ENCODE measurements around the gene ELK4. TPM values are rescaled to one million over a fixed set of nuclear protein-coding genes. Genes with fewer than 3 reads are reported as not detected.

Gene ELK4
- total RNA-seq, 1 experiment from 2014 or later: 32.4 TPM

DNA sequence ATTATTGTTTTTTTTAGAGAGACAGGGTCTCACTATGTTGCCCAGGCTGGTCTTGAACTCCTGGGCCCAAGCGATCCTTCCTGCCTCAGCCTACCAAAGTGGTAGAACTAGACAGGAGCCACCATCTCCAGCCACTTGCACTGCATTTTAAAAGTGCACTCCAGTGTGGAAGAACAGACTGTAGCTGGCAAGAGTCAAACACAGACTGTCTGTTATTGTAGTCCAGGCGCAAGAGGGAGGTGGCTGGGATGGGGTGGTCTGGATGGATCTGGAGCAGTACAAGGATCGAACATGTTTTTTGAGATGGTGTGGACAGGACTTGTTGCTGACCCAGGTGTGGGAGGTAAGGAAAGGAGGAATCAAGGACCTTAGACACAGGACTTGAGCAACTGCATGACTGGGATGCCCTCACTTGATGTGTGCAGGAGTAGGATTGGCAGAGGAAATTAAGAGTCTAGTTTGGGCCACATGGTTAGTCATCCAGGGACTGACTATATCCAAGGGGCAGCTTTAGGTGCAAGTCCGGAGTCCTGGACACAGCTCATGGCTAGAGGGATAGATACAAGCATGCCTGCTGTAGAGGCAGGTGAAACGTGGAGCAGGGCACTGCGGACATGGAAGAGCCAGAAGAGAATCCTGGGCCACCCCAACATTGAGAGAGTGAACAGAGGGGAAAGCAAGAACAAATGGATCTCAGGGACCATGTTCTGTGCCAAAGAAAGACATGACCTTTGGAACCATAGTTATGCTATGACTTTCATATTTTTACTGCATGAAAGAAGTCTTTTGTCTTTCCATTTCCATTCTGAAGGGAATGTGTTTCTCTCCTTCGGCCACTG, 42.0 kb downstream of the ELK4 start:
- Histone ChIP-seq H3K27me3 (no peaks in the 10 kb centered on the region; the same call in 1 of the 2 replicates), H3K27ac (no peak overlapping the region), H3K4me1 (no peaks in the 10 kb centered on the region), H3K9me3 (replicated peaks) (no peaks in the 10 kb centered on the region), H3K4me3 (no peak overlapping the region), H3K36me3 (no peaks in the 10 kb centered on the region)
- no peak for DNase-seq

DNA sequence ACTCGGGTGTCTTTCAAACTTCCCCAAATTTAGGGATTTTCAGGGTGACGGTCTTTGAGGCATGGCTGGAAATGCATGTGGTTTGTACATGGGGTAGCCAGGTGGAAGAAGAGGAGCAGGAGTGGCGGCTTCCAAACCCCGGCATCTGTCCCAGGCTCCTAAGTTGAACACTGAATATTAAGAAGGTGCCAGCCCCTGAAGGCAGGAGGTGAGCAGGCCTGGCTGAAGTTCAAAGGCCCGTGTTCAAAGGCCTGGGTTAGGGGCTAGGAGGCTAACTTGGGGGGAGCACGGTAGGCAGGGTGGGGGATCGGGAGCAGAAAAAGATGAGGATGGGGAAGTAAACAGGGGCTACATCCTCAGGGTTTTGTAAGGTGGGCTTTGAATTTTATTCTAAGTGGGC, 42.8 kb downstream of the ELK4 start:
- Histone ChIP-seq H3K27me3 (no peaks in the 10 kb centered on the region; the same call in 1 of the 2 replicates), H3K36me3 (no peaks in the 10 kb centered on the region), H3K27ac (no peak overlapping the region), H3K4me3 (no peak overlapping the region), H3K9me3 (replicated peaks) (no peaks in the 10 kb centered on the region), H3K4me1 (no peaks in the 10 kb centered on the region)
- DNase-seq: no peak

DNA sequence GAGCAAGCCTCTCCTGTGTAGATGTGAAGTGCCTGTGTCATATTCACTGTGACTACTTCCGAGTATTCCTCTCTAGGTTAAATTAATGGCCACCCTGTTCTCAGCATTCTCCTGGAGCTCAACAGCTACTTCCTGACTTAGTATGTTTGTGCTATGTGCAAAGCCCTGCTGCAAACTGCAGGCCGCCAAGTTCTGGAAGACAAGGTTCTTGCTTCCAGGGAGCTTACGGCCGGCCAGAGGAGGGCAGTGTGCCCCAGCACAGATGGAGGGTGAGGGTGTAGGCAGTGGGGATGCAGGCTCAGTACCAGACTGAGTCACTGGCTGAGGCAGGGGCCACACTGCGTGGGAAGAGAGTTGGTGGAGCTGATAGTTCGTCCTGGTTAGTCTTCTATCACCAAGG, 43.2 kb downstream of the ELK4 start:
- H3K36me3 ChIP-seq: no peaks in the 10 kb centered on the region
- no peaks in the 10 kb centered on the region; the same call in 1 of the 2 replicates for H3K27me3 ChIP-seq
- no peak overlapping the region for H3K27ac ChIP-seq
- no peak overlapping the region for H3K4me3 ChIP-seq
- DNase-seq: peak; percentile 29 to 45
- no peaks in the 10 kb centered on the region for H3K9me3 ChIP-seq (replicated peaks)
- H3K4me1 ChIP-seq: no peaks in the 10 kb centered on the region

DNA sequence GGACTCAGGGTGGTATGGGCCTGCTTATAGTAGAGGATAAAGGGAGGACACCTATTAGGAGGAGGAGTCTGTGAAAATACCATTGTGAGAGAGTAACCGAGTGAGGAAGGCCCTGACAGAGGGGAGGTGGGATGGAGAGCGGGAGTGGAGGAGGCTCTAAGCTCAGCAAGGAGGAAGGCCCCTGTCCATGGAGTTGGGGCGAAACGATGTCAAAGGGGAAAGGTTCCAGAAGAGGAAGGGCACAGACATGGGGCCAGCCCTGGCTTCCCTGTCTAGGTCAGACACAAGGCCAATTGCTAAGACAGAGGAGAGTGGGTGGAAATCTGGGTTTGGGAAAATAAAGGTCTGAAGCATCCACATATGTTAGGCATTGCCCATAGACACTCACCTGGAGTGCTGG, 44.2 kb downstream of the ELK4 start:
- Histone ChIP-seq H3K27ac (no peak overlapping the region), H3K9me3 (replicated peaks) (no peaks in the 10 kb centered on the region), H3K27me3 (no peaks in the 10 kb centered on the region; the same call in 1 of the 2 replicates), H3K36me3 (no peaks in the 10 kb centered on the region), H3K4me3 (no peak overlapping the region), H3K4me1 (peaks cover 4% of the 10 kb centered on the region; the same call in 1 of the 2 replicates)
- no peak for DNase-seq

DNA sequence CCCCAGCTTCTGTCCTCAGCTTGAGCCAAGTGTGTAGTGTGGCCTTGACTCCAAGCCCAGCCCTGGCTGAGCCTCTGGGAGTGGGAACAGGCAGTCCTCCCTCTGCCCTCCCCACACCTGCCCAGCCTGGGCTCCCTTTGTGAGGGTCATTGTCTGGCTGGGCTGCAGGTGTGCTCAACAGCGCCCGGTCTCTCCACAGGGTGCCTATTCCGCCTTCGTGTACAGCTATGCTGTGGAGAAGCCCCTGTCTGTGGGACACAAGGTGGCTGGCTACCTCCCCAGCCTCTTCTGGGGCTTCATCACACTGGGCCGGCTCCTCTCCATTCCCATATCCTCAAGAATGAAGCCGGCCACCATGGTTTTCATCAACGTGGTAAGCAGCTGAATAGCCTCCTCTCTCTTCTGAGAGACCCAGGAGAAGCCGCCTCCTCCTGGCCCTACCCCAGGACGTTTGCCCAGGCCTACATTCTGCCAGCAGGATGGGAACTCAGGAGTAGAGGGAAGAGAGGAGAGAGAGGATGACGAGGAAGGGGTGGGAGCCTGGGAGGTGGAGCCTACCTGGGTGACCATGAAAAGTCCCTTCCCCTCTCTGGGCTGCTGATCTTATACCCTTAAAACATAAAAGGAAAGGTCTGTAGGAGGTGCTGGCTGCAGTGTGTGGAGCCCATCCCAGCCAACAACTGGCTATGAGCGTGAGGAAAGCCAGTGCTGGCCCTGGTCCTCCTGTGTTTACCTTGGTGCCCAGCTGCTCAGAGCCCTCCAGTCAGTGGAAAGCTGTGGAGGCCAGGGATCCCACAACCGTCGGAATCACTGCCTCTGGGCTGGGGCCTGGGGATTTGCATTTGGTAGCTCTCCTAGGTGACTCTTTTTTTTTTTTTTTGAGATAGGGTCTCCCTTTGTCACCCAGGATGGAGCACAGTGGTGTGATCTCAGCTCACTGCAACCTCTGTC, 45.7 kb downstream of the ELK4 start:
- H3K27ac ChIP-seq: no peak overlapping the region
- no peaks in the 10 kb centered on the region for H3K9me3 ChIP-seq (replicated peaks)
- no peak for DNase-seq
- H3K36me3 ChIP-seq: no peaks in the 10 kb centered on the region
- H3K4me3 ChIP-seq: no peak overlapping the region
- no peaks in the 10 kb centered on the region; the same call in 1 of the 2 replicates for H3K27me3 ChIP-seq
- peaks cover 7% of the 10 kb centered on the region; the same call in 1 of the 2 replicates for H3K4me1 ChIP-seq

DNA sequence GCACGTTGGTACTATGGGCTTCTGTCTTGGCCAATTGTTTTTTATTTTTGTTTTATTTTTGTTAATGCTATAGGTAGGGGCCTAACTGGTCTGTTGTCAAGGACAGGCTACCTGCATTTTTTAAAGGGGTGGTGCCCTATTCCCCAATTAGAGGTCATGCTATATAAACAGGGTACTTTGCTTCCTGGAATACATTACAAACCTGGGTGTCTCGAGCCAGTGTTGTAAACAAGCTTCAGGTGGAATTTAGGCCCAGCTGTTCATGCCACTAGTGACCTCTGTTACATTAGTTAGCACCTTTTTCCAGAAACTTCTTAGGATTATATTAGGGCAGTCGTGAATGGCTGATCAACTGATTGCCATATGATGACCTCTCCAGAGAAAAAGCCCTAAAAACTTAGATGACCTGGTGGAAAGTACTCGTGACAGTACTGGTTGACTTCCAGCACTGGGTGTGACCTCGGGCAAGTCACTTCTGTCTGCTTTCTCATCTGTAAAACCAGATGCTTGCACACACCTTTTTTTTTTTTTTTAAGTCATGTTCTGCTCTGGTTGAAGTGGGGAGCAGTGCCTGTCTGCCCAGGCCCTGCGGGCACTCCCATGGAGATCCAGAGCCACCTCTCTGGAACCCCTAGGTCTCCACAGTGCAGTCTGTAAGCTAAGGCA, 46.5 kb downstream of the ELK4 start:
- no peaks in the 10 kb centered on the region for H3K9me3 ChIP-seq (replicated peaks)
- no peaks in the 10 kb centered on the region; the same call in 1 of the 2 replicates for H3K27me3 ChIP-seq
- H3K36me3 ChIP-seq: no peaks in the 10 kb centered on the region
- no peak overlapping the region for H3K27ac ChIP-seq
- no peak overlapping the region for H3K4me3 ChIP-seq
- H3K4me1 ChIP-seq: peaks cover 7% of the 10 kb centered on the region; the same call in 1 of the 2 replicates
- DNase-seq: no peak

DNA sequence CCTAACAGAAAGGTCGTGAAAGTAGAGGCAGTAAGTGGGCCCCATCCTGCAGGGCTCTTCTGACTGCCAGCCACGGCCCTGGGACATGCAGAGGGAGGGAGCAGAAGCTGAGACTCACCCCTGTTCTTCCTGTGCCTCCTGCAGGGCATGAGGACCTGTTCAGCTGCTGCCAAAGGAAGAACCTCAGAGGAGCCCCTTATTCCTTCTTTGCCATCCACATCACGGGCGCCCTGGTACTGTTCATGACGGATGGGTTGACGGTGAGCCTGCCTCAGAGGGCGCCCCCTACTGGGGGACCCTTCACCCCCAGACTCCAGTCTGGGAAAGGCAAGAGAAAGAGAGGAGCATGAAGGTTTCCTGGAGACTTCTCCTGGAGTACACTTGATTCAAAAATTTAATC, 47.1 kb downstream of the ELK4 start:
- Histone ChIP-seq H3K9me3 (replicated peaks) (no peaks in the 10 kb centered on the region), H3K36me3 (no peaks in the 10 kb centered on the region), H3K4me1 (peaks cover 7% of the 10 kb centered on the region; the same call in 1 of the 2 replicates), H3K27ac (no peak overlapping the region), H3K27me3 (no peaks in the 10 kb centered on the region; the same call in 1 of the 2 replicates), H3K4me3 (no peak overlapping the region)
- no peak for DNase-seq

DNA sequence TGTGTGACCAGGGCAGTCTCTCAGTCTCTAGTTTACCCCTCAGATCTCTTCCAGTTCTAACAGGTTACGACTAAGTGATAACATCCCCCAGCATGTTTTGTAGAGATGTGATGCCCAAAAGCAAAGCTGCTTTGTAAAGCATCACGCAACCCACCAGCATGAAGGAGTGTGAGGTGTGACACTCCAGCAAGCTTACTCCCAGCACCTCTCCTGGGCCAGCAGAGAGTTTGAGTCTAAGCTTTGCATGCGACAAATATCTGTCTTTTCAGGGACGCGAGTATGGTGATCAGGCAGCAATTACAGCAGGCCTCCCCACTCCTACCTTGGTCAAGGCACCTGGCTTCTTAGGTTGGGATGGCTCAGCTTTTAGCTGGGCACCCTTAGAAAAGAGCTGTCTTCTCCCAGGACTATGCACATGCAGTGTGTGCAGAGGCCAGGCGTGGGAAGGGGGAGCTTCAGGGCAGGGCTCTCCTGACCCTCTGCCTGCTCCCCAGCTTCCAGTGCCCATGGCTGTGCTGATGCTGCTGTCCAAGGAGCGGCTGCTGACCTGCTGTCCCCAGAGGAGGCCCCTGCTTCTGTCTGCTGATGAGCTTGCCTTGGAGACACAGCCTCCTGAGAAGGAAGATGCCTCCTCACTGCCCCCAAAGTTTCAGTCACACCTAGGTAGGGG, 48.2 kb downstream of the ELK4 start:
- Histone ChIP-seq H3K4me3 (no peak overlapping the region), H3K9me3 (replicated peaks) (no peaks in the 10 kb centered on the region), H3K27ac (no peak overlapping the region), H3K27me3 (peaks cover 3% of the 10 kb centered on the region; the same call in 1 of the 2 replicates), H3K4me1 (peaks cover 7% of the 10 kb centered on the region; the same call in 1 of the 2 replicates), H3K36me3 (no peaks in the 10 kb centered on the region)
- DNase-seq: no peak

DNA sequence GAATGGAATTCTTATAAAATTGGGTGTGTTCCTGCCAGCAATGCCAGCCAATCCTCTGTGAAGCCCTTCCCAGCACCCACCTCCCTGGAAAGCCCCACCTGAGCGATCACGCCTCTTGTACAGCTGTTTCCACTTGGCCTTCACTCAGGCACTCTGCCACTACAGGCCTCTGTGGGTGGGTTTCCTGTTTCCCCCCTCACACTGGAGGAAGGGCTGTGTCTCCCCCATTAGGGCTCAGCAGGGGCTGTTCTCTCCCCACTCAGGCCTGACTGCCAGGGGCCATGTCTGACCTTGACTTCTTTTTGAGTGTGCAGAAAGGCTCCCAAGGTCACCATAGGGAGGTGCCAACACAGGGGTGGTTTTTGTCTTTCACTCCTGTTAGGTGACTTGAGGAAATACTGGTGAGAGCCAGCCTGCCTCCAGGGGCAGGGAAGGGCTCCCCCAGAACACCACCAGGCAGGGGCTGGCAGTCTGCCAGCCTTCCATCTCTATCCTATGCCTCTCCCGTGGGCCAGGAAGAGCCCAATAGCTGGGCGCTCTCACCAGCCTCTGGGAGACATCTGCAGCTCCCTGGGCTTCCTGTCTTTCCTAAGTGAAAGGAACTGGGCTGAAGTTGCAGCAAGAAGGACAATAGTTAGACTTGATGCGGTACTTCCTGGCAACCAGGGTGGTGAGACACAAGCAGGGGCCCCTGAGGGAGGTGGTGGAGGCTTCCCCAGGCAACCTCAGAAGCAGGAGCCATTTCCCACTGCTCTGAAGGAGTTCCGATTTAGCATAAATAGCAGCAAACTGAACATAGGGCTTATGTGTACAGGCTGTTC, 49.1 kb downstream of the ELK4 start:
- H3K27ac ChIP-seq: no peak overlapping the region
- peaks cover 3% of the 10 kb centered on the region; the same call in 1 of the 2 replicates for H3K27me3 ChIP-seq
- peak; percentile 26 to 49 for DNase-seq
- H3K36me3 ChIP-seq: no peaks in the 10 kb centered on the region
- H3K4me3 ChIP-seq: no peak overlapping the region
- H3K4me1 ChIP-seq: peaks cover 12% of the 10 kb centered on the region
- no peaks in the 10 kb centered on the region for H3K9me3 ChIP-seq (replicated peaks)

DNA sequence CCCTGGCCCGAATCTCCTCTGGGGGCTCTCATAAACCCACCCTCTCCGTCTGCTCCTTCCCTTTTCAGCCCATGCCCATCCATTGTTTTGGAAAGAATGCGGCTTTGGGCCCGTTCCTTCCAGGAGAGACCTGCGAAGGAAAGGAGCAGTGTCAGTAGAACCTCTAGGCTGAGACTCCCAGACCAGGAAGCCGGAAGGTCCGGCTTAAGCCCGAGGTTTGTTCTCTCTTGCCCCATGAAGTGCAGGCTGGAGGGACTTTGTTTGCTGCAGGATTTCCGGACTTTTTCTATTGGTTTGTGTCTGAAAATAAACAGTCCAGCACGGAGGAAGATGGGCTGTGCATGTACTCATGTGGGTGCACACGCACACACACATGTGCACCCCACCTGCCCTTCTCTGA, 49.8 kb downstream of the ELK4 start:
- no peak overlapping the region for H3K27ac ChIP-seq
- peaks cover 6% of the 10 kb centered on the region; the same call in 1 of the 2 replicates for H3K27me3 ChIP-seq

DNA sequence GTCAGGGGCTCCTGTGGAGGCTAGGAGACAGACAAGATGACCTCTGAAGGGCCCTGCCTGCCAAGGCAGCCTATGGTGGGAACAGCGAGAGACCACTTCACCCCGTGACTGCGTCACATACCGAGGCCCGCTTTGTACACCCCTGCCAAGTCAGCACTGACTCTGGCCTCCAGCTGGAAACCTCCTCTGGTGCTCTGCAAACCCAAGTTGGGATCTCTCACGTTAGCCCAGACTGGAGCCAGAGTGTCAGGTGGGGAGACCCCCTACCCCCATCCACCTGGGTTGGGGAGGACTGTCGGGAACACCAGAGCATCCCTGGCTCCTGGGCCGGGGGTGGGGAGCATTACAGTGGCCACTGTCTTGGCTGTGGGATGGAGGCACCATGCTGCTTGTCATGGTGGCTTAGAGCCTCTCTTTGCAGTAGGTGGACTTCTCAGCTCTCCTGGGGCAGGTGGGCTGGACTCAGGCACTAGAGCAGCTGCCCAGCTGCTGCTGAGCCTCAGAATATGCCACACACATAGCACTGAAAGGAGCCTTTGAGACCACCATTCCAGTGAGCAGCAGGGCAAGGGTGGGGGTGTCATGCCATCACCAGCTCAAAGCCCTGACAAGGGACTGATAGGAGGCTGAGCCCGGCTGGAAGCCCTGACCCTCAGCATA, 50.4 kb downstream of the ELK4 start:
- Histone ChIP-seq H3K27ac (no peak overlapping the region), H3K9me3 (replicated peaks) (no peaks in the 10 kb centered on the region), H3K27me3 (peaks cover 7% of the 10 kb centered on the region; the same call in 1 of the 2 replicates), H3K36me3 (no peaks in the 10 kb centered on the region), H3K4me1 (peaks cover 12% of the 10 kb centered on the region), H3K4me3 (no peak overlapping the region)
- DNase-seq: peak in 1 of 2 experiments; percentile 34

More for the DNA sequence above, 49.8 kb downstream of the ELK4 start:
- no peak overlapping the region for H3K4me3 ChIP-seq
- H3K4me1 ChIP-seq: peaks cover 12% of the 10 kb centered on the region
- no peaks in the 10 kb centered on the region for H3K9me3 ChIP-seq (replicated peaks)
- no peaks in the 10 kb centered on the region for H3K36me3 ChIP-seq
- DNase-seq: no peak

DNA sequence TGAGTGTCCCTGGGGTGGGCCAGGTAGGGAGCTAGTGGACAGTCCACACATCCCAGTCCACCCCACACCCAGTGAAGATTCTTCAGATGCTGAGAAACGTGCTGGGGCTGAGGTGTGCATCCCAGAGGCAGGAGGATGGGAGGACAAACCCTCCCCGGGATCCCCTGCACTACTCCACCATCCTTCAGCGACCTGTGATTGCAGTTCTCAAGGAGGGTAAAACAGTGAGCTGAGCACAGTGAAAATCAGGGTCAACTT, 51.0 kb downstream of the ELK4 start:
- Histone ChIP-seq H3K4me1 (peaks cover 12% of the 10 kb centered on the region), H3K9me3 (replicated peaks) (no peaks in the 10 kb centered on the region), H3K4me3 (no peak overlapping the region), H3K36me3 (no peaks in the 10 kb centered on the region), H3K27ac (no peak overlapping the region), H3K27me3 (peaks cover 7% of the 10 kb centered on the region; the same call in 1 of the 2 replicates)
- no peak for DNase-seq

Data from SJCRH30 (cell line).